MCF 10A (cell line): ENCODE results near the gene CCDC181. TPM values are rescaled to one million over a fixed set of nuclear protein-coding genes. Genes with fewer than 3 reads are reported as not detected.

ENCODE experiments used
- Bru-seq: library from RNA; stranded (reverse); fragments of 400-500 nt; gene quantifications from one replicate; lab custom pipeline; 2021; lab: Mats Ljungman, UMichigan
- BruChase-seq, 2 experiments: library from RNA; stranded (reverse); fragments of 400-500 nt; gene quantifications; one replicate each; lab custom pipeline; 2021; lab: Mats Ljungman, UMichigan
- BruUV-seq: library from RNA; stranded (reverse); fragments of 400-500 nt; replicated peaks from 2 replicates; lab custom pipeline; 2021; lab: Mats Ljungman, UMichigan
- CTCF ChIA-PET: fragments of 300-600 bp; sonication (Branson Sonifier 250); formaldehyde crosslinking; extraction: SDS; loops from one replicate; lab custom pipeline; 2021; ENCODE audit warnings: antibody characterized with exemption, inconsistent platforms; lab: Yijun Ruan, JAX
- POLR2A ChIA-PET: fragments of 300-600, 350-650 bp; sonication (Branson Sonifier 250); formaldehyde crosslinking; extraction: SDS; loops from one replicate; lab custom pipeline; 2020; ENCODE audit warnings: antibody characterized with exemption, inconsistent platforms; lab: Yijun Ruan, JAX
- DNase-seq: peaks from one replicate; pipeline ENCODE4 v3.0.0-alpha.2; 2018; ENCODE audit not compliant: unreplicated experiment
- H3K27ac Mint-ChIP-seq: one replicate; pipeline ENCODE4 v1.8.0; 2022; ENCODE audit warnings: mild to moderate bottlenecking, low read depth, mixed read lengths; ENCODE audit not compliant: unreplicated experiment
- H3K27me3 Mint-ChIP-seq: one replicate; pipeline ENCODE4 v1.8.0; 2022; ENCODE audit warnings: mixed read lengths; ENCODE audit not compliant: insufficient read depth, unreplicated experiment
- H3K36me3 Mint-ChIP-seq: one replicate; pipeline ENCODE4 v1.8.0; 2022; ENCODE audit warnings: mild to moderate bottlenecking, moderate library complexity, mixed read lengths; ENCODE audit not compliant: insufficient read depth, unreplicated experiment
- H3K4me1 Mint-ChIP-seq: one replicate; pipeline ENCODE4 v1.8.0; 2022; ENCODE audit warnings: mixed read lengths; ENCODE audit not compliant: insufficient read depth, unreplicated experiment
- H3K4me3 Mint-ChIP-seq: one replicate; pipeline ENCODE4 v1.8.0; 2022; ENCODE audit warnings: mild to moderate bottlenecking, moderate library complexity, mixed read lengths; ENCODE audit not compliant: unreplicated experiment
- H3K9me3 Mint-ChIP-seq: one replicate; pipeline ENCODE4 v1.8.0; 2022; ENCODE audit warnings: mixed read lengths; ENCODE audit not compliant: unreplicated experiment
- intact Hi-C: fragments of 100-400 bp; cut with micrococcal nuclease; formaldehyde crosslinking; loops from 2 replicates; pipeline ENCODE4 v1.14.1; 2022
- long read RNA-seq: library from polyadenylated mRNA; stranded (forward); transcript quantifications from one replicate; pipeline ENCODE4 v2.0.0, GENCODE V29; 2022
- total RNA-seq: library from RNA; stranded (reverse); gene quantifications from 2 replicates; pipeline ENCODE4 v1.2.3, GENCODE V29; 2022
- TF ChIP-seq, protein P1 (sequence below): fragments of 200-600 bp; IDR thresholded peaks from one replicate; pipeline ENCODE4 v1.8.0; 2022; ENCODE audit warnings: antibody characterized with exemption, mild to moderate bottlenecking; ENCODE audit not compliant: unreplicated experiment

The CCDC181 gene
- total RNA-seq (not detected in 2 replicates), Bru-seq, nascent RNA (percentile 37 among the genes with signal in this experiment), BruChase-seq, experiment 1, labeled RNA remaining after a 6-hour chase (percentile 24 among the genes with signal in this experiment), BruChase-seq, experiment 2, labeled RNA remaining after a 2-hour chase (percentile 32 among the genes with signal in this experiment)
- long read RNA-seq, result 0 reads

DNA sequence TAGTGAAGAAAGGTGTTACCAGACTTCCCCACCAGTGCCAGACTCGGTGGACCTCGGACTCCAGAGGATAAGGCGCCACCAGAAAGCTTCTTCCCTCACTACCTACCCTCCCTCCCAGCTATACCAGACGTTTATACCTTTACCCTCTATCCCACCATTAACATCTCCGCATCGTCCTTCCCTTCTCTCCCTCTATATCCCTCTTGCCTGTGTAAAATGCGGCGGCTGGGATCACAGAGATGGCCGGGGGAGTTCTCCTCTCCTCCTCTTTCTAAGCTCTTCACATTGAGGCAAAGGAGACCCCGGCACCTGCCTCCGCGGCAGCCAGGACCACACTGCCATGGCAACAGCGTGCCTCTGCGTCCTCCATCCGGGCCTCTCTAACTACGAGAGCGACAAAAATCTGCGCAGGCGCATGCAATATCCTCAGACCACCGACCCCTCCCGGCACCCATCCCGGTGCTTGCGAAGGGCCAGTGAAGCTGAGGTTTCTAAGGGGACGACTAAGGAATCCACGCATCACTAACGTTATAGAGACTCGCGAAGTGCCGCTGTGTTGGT is at the start of gene CCDC181:
Gene CCDC181, minus strand, starts transcription at position 394 of the 561 bp plus-strand sequence. CDS start 2,547 bp downstream, outside the sequence.
- DNase-seq, result no peak
- H3K27ac Mint-ChIP-seq, result no peak within 1 kb of the TSS
- intact Hi-C loops, result no loop called here
- no TSS peak for BruUV-seq
- peaks cover 84% of the 10 kb centered on the region for H3K27me3 Mint-ChIP-seq
- no peaks in the 10 kb centered on the region for H3K36me3 Mint-ChIP-seq
- no peaks in the 10 kb centered on the region for H3K4me1 Mint-ChIP-seq
- H3K4me3 Mint-ChIP-seq, result no peak within 1 kb of the TSS
- ChIA-PET POLR2A (no interaction called here), CTCF (interaction anchor here (1.2 to 1.5 kb wide), 2 partner anchors 10 to 12 kb away, joined by 3 to 6 read pairs; no protein-coding TSS in a partner anchor)
- TF ChIP-seq, protein P1, sequence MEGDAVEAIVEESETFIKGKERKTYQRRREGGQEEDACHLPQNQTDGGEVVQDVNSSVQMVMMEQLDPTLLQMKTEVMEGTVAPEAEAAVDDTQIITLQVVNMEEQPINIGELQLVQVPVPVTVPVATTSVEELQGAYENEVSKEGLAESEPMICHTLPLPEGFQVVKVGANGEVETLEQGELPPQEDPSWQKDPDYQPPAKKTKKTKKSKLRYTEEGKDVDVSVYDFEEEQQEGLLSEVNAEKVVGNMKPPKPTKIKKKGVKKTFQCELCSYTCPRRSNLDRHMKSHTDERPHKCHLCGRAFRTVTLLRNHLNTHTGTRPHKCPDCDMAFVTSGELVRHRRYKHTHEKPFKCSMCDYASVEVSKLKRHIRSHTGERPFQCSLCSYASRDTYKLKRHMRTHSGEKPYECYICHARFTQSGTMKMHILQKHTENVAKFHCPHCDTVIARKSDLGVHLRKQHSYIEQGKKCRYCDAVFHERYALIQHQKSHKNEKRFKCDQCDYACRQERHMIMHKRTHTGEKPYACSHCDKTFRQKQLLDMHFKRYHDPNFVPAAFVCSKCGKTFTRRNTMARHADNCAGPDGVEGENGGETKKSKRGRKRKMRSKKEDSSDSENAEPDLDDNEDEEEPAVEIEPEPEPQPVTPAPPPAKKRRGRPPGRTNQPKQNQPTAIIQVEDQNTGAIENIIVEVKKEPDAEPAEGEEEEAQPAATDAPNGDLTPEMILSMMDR, result no peak
- peaks cover 12% of the 10 kb centered on the region for H3K9me3 Mint-ChIP-seq

- intact Hi-C loops, result no loop called here
- BruUV-seq, result no TSS peak
- no peak for DNase-seq
- H3K4me3 Mint-ChIP-seq, result no peak overlapping the region
- H3K36me3 Mint-ChIP-seq, result peaks cover 17% of the 10 kb centered on the region
- ChIA-PET POLR2A (interaction anchor here (0.9 to 2.9 kb wide), 5 partner anchors 8 to 35 kb away, joined by 3 to 13 read pairs (median 4); no protein-coding TSS in a partner anchor), CTCF (interaction anchor here (0.5 to 3.5 kb wide), 7 partner anchors 69 to 1254 kb away, joined by 3 to 19 read pairs (median 3); no protein-coding TSS in a partner anchor)
- H3K27ac Mint-ChIP-seq, result no peak overlapping the region
- H3K27me3 Mint-ChIP-seq, result no peaks in the 10 kb centered on the region
- H3K4me1 Mint-ChIP-seq, result peaks cover 22% of the 10 kb centered on the region
- H3K9me3 Mint-ChIP-seq, result no peaks in the 10 kb centered on the region
- TF ChIP-seq, protein P1, result no peak
Observed at GRCh38 chr1:169475806-169476387, 48.6 kb upstream of the CCDC181 start.

DNA sequence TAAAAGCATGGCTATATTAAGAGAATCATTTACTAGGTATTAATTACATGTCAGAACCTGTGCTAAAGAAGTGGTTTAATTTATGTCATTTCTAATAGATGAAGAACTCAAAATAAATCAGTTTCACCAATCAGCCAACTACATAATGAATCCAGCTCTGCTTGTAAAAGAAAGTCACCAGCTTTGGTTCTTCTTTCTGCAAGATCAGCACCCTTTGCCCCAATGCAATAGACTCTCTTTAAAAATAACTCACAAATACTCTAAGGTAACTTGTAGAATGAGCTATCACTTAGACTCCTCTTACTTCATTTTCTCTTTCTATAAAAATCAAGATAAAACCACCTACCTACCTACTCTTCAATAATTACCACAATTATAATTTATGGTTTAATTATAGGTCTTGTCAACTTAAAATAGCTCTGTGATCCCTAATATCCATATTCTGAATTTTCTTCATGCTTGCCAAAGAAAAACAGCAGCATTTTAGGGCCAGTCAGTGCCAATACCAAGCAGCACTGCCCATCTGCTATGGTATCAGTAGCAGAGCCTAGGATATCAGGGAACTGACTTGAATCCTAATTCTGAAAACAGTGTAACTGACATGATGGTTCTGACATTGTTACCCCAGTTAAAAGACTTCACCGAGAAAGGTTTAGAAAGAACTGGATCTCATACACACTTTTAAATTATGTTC is 47.2 kb upstream of the CCDC181 start:
- ChIA-PET POLR2A (interaction anchor here (2.9 to 6.2 kb wide), 2 partner anchors 9 to 12 kb away, joined by 13 to 29 read pairs; partner anchors contain the start of gene SLC19A2), CTCF (interaction anchor here (0.8 to 3.5 kb wide), 5 partner anchors 28 to 320 kb away, joined by 3 to 19 read pairs (median 7); partner anchors contain the start of genes F5 and METTL18)
- DNase-seq, result no peak
- intact Hi-C loops, result no loop called here
- Mint-ChIP-seq H3K4me1 (peaks cover 11% of the 10 kb centered on the region), H3K4me3 (no peak overlapping the region), H3K27ac (no peak overlapping the region), H3K36me3 (peaks cover 23% of the 10 kb centered on the region), H3K27me3 (no peaks in the 10 kb centered on the region), H3K9me3 (no peaks in the 10 kb centered on the region)
- TF ChIP-seq, protein P1, result no peak
- BruUV-seq, result no TSS peak
